NB4 (cell line): Measurements from ENCODE around the gene INSIG1.

Experiments
- CTCF ChIP-seq: IDR thresholded peaks from one replicate; pipeline ENCODE4 v1.5.1; 2012; ENCODE audit warnings: low read depth, low read length
- MAX ChIP-seq: IDR thresholded peaks from 2 replicates; pipeline ENCODE4 v1.6.1; 2011; ENCODE audit warnings: low read depth, low read length
- MYC ChIP-seq: IDR thresholded peaks from 2 replicates; pipeline ENCODE4 v1.6.1; 2011; ENCODE audit warnings: low read depth, low read length
- POLR2A ChIP-seq: IDR thresholded peaks from 2 replicates; pipeline ENCODE4 v1.6.1; 2011; ENCODE audit warnings: mild to moderate bottlenecking; ENCODE audit not compliant: insufficient read length; ENCODE audit errors: extremely low read depth

- TF ChIP-seq CTCF (no peak), POLR2A (no peak), MYC (no peak), MAX (no peak)
Observed at GRCh38 chr7:155341463-155341983, 43.8 kb downstream of the INSIG1 start.
